ENCODE results near the gene MTAP.

DNA sequence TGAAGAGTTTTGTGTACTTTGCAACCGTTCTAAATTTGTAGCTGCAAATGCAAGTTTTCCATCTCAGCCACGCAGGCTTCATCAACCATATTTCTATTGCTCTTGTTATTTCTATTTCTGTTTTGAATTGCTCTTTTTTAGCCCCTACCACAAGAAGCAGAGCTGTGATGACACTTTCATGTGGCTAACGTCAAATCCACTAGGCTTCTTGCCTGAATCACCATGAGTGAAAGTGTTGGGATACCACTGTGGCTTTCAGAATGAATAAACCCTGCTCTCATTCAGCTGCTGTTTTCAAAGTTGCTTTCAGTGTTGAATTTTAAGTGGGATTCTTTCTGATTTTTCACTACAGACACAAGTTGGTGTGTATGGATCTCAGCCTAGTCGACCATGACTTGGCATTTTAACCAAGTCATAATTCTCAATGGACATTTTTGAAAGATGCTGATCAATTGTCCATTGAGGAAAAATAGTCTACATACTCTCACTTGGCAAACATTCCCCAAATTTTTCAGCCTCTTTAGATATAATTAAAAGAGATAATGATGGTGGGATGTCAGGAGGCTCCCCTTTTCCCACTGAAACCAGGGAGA, 41.0 kb upstream of the MTAP start:
- TF ChIP-seq, protein P1, sequence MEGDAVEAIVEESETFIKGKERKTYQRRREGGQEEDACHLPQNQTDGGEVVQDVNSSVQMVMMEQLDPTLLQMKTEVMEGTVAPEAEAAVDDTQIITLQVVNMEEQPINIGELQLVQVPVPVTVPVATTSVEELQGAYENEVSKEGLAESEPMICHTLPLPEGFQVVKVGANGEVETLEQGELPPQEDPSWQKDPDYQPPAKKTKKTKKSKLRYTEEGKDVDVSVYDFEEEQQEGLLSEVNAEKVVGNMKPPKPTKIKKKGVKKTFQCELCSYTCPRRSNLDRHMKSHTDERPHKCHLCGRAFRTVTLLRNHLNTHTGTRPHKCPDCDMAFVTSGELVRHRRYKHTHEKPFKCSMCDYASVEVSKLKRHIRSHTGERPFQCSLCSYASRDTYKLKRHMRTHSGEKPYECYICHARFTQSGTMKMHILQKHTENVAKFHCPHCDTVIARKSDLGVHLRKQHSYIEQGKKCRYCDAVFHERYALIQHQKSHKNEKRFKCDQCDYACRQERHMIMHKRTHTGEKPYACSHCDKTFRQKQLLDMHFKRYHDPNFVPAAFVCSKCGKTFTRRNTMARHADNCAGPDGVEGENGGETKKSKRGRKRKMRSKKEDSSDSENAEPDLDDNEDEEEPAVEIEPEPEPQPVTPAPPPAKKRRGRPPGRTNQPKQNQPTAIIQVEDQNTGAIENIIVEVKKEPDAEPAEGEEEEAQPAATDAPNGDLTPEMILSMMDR (IDR thresholded peaks at IDR 0.05; ENCODE audit: insufficient read depth, low read length): no peak
- TF ChIP-seq POLR2AphosphoS5 (IDR thresholded peaks at IDR 0.05; ENCODE audit: low read depth) (no peak), REST (IDR thresholded peaks at IDR 0.05; ENCODE audit: insufficient replicate concordance, low read depth) (no peak)

Data from HL-60 (cell line).